Neural cell (in vitro differentiated cells): ENCODE results near the gene FGF14. TPM values are rescaled to one million over a fixed set of nuclear protein-coding genes. Genes with fewer than 3 reads are reported as not detected.

Source experiments
- H2AFZ ChIP-seq: fragments of 200-600, 300-800 bp; sonication (generic), shearing (Covaris generic); 2 replicates; pipeline ENCODE4 v1.6.0; 2014; ENCODE audit warnings: low read depth, mild to moderate bottlenecking, antibody characterized with exemption, low read length, moderate library complexity
- H3F3A ChIP-seq: fragments of 200-600 bp; shearing (Covaris generic); 2 replicates; pipeline ENCODE4 v1.6.1; 2016; ENCODE audit warnings: mild to moderate bottlenecking, moderate library complexity, mixed read lengths, antibody characterized with exemption, low read length; ENCODE audit not compliant: insufficient read depth, poor library complexity, severe bottlenecking
- H3K27ac ChIP-seq: fragments of 200-600, 300-800 bp; sonication (generic), shearing (Covaris generic); 2 replicates; pipeline ENCODE4 v1.5.1; 2014; ENCODE audit warnings: mild to moderate bottlenecking, low read length, moderate library complexity
- H3K27me3 ChIP-seq: fragments of 300-800, 200-600 bp; sonication (generic), shearing (Covaris generic); 2 replicates; pipeline ENCODE4 v1.6.0; 2014; ENCODE audit warnings: mild to moderate bottlenecking, low read depth, low read length, moderate library complexity; ENCODE audit not compliant: insufficient read depth
- H3K36me3 ChIP-seq: fragments of 300-800, 200-600 bp; sonication (generic), shearing (Covaris generic); 2 replicates; pipeline ENCODE4 v1.5.1; 2014; ENCODE audit warnings: mild to moderate bottlenecking, antibody characterized with exemption, low read length, moderate library complexity; ENCODE audit not compliant: insufficient read depth
- H3K4me2 ChIP-seq: fragments of 300-800, 200-600 bp; sonication (generic), shearing (Covaris generic); 2 replicates; pipeline ENCODE4 v1.6.0; 2014; ENCODE audit warnings: mild to moderate bottlenecking, low read length
- H3K4me3 ChIP-seq: fragments of 300-800, 200-600 bp; sonication (generic), shearing (Covaris generic); 2 replicates; pipeline ENCODE4 v1.5.1; 2014; ENCODE audit warnings: mild to moderate bottlenecking, low read length, moderate library complexity
- H3K79me2 ChIP-seq: fragments of 200-600 bp; shearing (Covaris generic); replicated peaks from 2 replicates; pipeline ENCODE4 v1.6.0; 2014; ENCODE audit warnings: mild to moderate bottlenecking, low read length, moderate library complexity; ENCODE audit not compliant: insufficient read depth
- H3K9ac ChIP-seq: fragments of 300-800, 200-600 bp; sonication (generic), shearing (Covaris generic); 2 replicates; pipeline ENCODE4 v1.6.1; 2016; ENCODE audit warnings: mild to moderate bottlenecking, low read length, mixed read lengths
- H3K9me2 ChIP-seq: fragments of 200-600 bp; shearing (Covaris generic); 2 replicates; pipeline ENCODE4 v1.6.1; 2016; ENCODE audit warnings: mild to moderate bottlenecking, low read length, mixed read lengths; ENCODE audit not compliant: insufficient read depth
- H3K9me3 ChIP-seq: fragments of 200-600, 300-800 bp; sonication (generic), shearing (Covaris generic); 2 replicates; pipeline ENCODE4 v1.6.1; 2016; ENCODE audit warnings: mild to moderate bottlenecking, mixed run types, low read length, moderate library complexity, mixed read lengths
- H4K20me1 ChIP-seq: fragments of 200-600 bp; shearing (Covaris generic); 2 replicates; pipeline ENCODE4 v1.6.1; 2016; ENCODE audit warnings: mild to moderate bottlenecking, mixed run types; ENCODE audit not compliant: insufficient read depth
- CTCF ChIP-seq: fragments of 450-650 bp; IDR thresholded peaks from 2 replicates; pipeline ENCODE4 v1.5.1; 2014; ENCODE audit warnings: antibody characterized with exemption, mild to moderate bottlenecking, moderate library complexity; ENCODE audit not compliant: poor library complexity, severe bottlenecking
- EP300 ChIP-seq: fragments of 450-650 bp; conservative IDR thresholded peaks from 2 replicates; pipeline ENCODE4 v1.6.1; 2014; ENCODE audit warnings: antibody characterized with exemption, mild to moderate bottlenecking, moderate library complexity; ENCODE audit not compliant: poor library complexity, severe bottlenecking
- EZH2 ChIP-seq: fragments of 200-600, 300-800 bp; shearing (Covaris generic), sonication (generic); IDR thresholded peaks from 2 replicates; pipeline ENCODE4 v1.6.1; 2014; ENCODE audit warnings: antibody characterized with exemption, low read length, borderline replicate concordance, mild to moderate bottlenecking; ENCODE audit not compliant: insufficient read depth, poor library complexity, severe bottlenecking
- MXI1 ChIP-seq: fragments of 450-650 bp; conservative IDR thresholded peaks from 2 replicates; pipeline ENCODE4 v1.6.1; 2014; ENCODE audit warnings: antibody characterized with exemption, mild to moderate bottlenecking; ENCODE audit not compliant: poor library complexity, severe bottlenecking
- POLR2AphosphoS5 ChIP-seq: IDR thresholded peaks from 2 replicates; pipeline ENCODE4 v1.6.1; 2012
- RAD21 ChIP-seq: fragments of 450-650 bp; conservative IDR thresholded peaks from 2 replicates; pipeline ENCODE4 v1.6.1; 2014; ENCODE audit warnings: antibody characterized with exemption, mild to moderate bottlenecking, moderate library complexity
- SMC3 ChIP-seq: fragments of 450-650 bp; conservative IDR thresholded peaks from 2 replicates; pipeline ENCODE4 v1.6.1; 2014; ENCODE audit warnings: antibody characterized with exemption, mild to moderate bottlenecking, moderate library complexity; ENCODE audit not compliant: poor library complexity
- TAF1 ChIP-seq: IDR thresholded peaks from 2 replicates; pipeline ENCODE4 v1.6.1; 2012; ENCODE audit warnings: low read depth
- polyA plus RNA-seq: library from polyadenylated mRNA; depleted of rRNA; stranded (reverse); fragments of >200 nt; gene quantifications from 2 replicates; pipeline ENCODE4 v1.2.3, GENCODE V29; 2014
- TF ChIP-seq, protein P1 (sequence below): IDR thresholded peaks from 2 replicates; pipeline ENCODE4 v1.6.1; 2012; ENCODE audit warnings: borderline replicate concordance

FGF14 gene
- polyA plus RNA-seq, 1 donor from 2014 or later = 36.4 TPM

- no peaks in the 10 kb centered on the region for H3K9me3 ChIP-seq
These were observed 229.4 kb downstream of the FGF14 start for GRCh38 chr13:102172406-102172805.

DNA sequence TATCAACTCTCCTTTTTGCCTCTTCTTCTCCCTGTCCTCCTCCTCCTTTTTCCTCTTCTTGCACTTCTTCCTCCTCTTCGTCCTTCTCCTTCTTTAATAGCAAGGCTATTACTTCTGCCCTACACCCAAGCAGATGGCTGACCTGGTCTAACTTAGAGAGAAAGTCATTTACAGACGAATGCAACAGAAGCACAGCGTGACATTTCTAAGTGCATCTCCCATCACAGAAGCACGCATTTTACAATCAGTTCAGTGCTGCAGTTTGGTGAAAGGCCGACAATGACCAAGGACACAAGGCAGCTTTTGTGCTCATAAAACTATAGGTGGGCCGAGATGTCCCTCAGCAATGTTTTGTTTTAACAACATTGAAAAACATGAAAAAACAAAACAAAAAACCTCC, 231.5 kb downstream of the FGF14 start:
- Histone ChIP-seq H4K20me1 (no peaks in the 10 kb centered on the region), H3K27me3 (no peaks in the 10 kb centered on the region), H3K79me2 (no peaks in the 10 kb centered on the region), H3K9ac (no peak overlapping the region), H3K36me3 (no peaks in the 10 kb centered on the region), H3F3A (no peaks in the 10 kb centered on the region), H3K9me2 (no peaks in the 10 kb centered on the region), H3K4me3 (no peak overlapping the region), H2AFZ (no peak overlapping the region), H3K27ac (no peak overlapping the region), H3K9me3 (no peaks in the 10 kb centered on the region), H3K4me2 (no peak overlapping the region)
- TF ChIP-seq EZH2 = no peak
- no peak for TF ChIP-seq POLR2AphosphoS5
- TF ChIP-seq TAF1 = no peak
- no peak for TF ChIP-seq CTCF
- TF ChIP-seq EP300 = no peak
- no peak for TF ChIP-seq RAD21
- TF ChIP-seq, protein P1, sequence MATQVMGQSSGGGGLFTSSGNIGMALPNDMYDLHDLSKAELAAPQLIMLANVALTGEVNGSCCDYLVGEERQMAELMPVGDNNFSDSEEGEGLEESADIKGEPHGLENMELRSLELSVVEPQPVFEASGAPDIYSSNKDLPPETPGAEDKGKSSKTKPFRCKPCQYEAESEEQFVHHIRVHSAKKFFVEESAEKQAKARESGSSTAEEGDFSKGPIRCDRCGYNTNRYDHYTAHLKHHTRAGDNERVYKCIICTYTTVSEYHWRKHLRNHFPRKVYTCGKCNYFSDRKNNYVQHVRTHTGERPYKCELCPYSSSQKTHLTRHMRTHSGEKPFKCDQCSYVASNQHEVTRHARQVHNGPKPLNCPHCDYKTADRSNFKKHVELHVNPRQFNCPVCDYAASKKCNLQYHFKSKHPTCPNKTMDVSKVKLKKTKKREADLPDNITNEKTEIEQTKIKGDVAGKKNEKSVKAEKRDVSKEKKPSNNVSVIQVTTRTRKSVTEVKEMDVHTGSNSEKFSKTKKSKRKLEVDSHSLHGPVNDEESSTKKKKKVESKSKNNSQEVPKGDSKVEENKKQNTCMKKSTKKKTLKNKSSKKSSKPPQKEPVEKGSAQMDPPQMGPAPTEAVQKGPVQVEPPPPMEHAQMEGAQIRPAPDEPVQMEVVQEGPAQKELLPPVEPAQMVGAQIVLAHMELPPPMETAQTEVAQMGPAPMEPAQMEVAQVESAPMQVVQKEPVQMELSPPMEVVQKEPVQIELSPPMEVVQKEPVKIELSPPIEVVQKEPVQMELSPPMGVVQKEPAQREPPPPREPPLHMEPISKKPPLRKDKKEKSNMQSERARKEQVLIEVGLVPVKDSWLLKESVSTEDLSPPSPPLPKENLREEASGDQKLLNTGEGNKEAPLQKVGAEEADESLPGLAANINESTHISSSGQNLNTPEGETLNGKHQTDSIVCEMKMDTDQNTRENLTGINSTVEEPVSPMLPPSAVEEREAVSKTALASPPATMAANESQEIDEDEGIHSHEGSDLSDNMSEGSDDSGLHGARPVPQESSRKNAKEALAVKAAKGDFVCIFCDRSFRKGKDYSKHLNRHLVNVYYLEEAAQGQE = no peak
- TF ChIP-seq SMC3 = no peak
- no peak for TF ChIP-seq MXI1

More at GRCh38 chr13:102172406-102172805, 229.4 kb downstream of the FGF14 start:
- Histone ChIP-seq H3K27me3 (no peaks in the 10 kb centered on the region), H3K4me3 (no peak overlapping the region), H3K36me3 (no peaks in the 10 kb centered on the region), H3K79me2 (no peaks in the 10 kb centered on the region), H2AFZ (no peak overlapping the region), H3F3A (no peaks in the 10 kb centered on the region), H3K27ac (no peak overlapping the region), H3K9me2 (no peaks in the 10 kb centered on the region), H3K9ac (no peak overlapping the region), H4K20me1 (no peaks in the 10 kb centered on the region), H3K4me2 (no peak overlapping the region)
- TF ChIP-seq EP300 (no peak), EZH2 (no peak), MXI1 (no peak), RAD21 (no peak), SMC3 (no peak), TAF1 (no peak), CTCF (no peak), POLR2AphosphoS5 (no peak)
- TF ChIP-seq, protein P1 = no peak
